Pulmonary artery endothelial cell (primary cell): ENCODE measurements around the gene PADI4. TPM values are rescaled to one million over a fixed set of nuclear protein-coding genes. Genes with fewer than 3 reads are reported as not detected.

Source experiments
- total RNA-seq: library from RNA; depleted of rRNA; stranded (reverse); fragments of >200 nt; gene quantifications from 2 replicates; pipeline ENCODE4 v1.2.3, GENCODE V29; 2014

The PADI4 gene
- total RNA-seq, 1 donor from 2014 or later: not detected

Other genes with a start within 250 kb of the PADI4 start
- not detected in 2 replicates for gene PADI2, start 188.7 kb upstream of the PADI4 start, total RNA-seq
- not detected in 2 replicates for gene PADI1, start 103.1 kb upstream of the PADI4 start, total RNA-seq
- 0.04 TPM in 1 of 2 replicates, not detected in the other for gene PADI3, start 59.1 kb upstream of the PADI4 start, total RNA-seq
- not detected in 2 replicates for gene PADI6, start 64.0 kb downstream of the PADI4 start, total RNA-seq
- 95.7 and 129 TPM in 2 replicates for gene RCC2, start 131.5 kb downstream of the PADI4 start, total RNA-seq
- 0.95 and 4.2 TPM in 2 replicates for gene ARHGEF10L, start 231.5 kb downstream of the PADI4 start, total RNA-seq